IPS-18c (cell line): ENCODE measurements around the gene ZGPAT.
"Not testable (repeated sequence)": the region's sequence is repeated elsewhere in the genome, so short reads cannot be mapped to it uniquely, and the experiment has no call there.

Source experiments
- H3K4me3 ChIP-seq: 2 replicates; pipeline ENCODE4 v1.7.0; 2013; ENCODE audit warnings: low read depth, mild to moderate bottlenecking, low read length, moderate library complexity; ENCODE audit not compliant: insufficient read depth
- H3K9me3 ChIP-seq: one replicate; pipeline ENCODE4 v1.6.1; 2013; ENCODE audit warnings: mild to moderate bottlenecking, low read length, moderate library complexity; ENCODE audit not compliant: control insufficient read depth, insufficient read depth

ZGPAT gene

DNA sequence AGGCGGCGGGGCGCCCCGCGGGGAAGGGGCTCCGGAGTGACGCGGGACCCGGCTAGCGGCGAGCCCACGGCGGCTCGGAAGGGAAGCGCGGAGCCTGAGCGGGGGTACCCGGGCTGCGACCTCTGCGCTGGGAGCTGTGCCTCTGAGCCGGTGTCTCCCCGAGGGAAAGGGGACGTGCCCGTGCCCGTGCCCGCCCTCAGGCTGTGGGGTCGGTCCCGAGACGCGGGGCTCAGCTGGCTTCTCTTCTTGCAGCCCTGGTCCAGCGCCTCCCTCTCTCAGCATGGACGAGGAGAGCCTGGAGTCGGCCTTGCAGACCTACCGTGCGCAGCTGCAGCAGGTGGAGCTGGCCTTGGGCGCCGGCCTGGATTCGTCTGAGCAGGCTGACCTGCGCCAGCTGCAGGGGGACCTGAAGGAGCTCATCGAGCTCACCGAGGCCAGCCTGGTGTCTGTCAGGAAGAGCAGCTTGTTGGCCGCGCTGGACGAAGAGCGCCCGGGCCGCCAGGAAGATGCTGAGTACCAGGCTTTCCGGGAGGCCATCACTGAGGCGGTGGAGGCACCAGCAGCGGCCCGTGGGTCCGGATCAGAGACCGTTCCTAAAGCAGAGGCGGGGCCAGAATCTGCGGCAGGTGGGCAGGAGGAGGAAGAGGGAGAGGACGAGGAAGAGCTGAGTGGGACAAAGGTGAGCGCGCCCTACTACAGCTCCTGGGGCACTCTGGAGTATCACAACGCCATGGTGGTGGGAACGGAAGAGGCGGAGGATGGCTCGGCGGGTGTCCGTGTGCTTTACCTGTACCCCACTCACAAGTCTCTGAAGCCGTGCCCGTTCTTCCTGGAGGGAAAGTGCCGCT lies 686 bp downstream of the ZGPAT start:
- Histone ChIP-seq H3K9me3 (no peaks in the 10 kb centered on the region), H3K4me3 (peak overlapping the region; percentile 90)

DNA sequence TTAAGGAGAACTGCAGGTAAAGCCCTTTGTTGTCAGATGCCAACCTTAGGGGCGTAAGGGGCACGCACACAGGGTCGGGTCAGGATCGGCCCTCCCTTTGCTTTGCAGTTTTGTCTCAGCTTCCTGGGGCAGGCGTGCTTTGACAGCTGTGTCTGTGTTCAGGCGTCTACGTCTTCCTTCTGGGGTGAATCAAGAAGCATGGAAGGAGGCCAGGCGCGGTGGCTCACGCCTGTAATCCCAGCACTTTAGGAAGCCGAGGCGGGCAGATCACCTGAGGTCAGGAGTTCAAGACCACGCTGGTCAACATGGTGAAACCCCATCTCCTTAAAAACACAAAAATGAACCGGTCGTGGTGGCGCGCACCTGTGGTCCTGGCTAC lies 1.3 kb downstream of the ZGPAT start:
- Histone ChIP-seq H3K4me3 (peak overlapping the region; percentile 90), H3K9me3 (no peaks in the 10 kb centered on the region)

DNA sequence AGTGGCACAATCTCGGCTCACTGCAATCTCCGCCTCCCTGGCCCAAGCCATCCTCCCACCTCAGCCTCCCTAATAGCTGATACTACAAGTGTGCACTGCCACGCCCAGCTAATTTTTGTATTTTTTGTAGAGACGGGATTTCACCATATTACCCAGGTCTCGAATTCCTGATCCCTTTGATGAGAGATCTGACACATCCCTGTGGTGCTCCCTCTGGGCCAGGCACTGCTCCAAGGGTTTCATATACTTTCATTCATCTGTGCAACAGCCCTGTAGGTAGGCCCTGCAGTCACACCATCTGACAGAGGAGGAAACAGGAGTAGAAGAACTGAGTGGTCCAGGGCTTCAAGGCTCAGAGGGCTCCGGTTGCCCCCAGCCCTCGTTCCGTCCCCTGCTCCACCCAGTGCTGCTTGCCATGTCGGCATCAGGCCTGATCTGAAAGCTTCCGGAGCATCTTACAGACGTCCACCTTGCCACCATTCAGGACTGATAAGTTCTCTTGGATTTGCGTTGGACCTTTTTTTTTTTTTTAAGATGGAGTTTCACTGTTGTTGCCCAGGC lies 3.3 kb downstream of the ZGPAT start:
- no peak overlapping the region for H3K4me3 ChIP-seq

DNA sequence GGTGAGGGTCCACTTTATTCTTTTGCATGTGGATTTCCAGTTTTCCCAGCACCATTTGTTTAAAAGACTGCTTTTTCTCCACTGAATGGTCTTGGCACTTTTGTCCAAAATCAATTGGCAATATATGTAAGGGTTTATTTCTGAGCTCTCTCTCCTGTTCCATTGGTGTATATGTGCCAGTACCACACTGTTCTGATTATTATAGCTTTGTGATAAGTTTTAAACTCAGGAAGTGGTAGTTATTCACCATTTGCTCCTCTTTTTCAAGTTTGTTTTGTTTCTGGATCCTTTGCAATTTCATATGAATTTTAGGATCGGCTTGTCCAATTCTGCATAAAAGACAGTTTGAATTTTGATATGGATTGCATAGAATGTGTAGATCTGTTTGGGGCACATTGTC lies 4.4 kb downstream of the ZGPAT start:
- no peak overlapping the region for H3K4me3 ChIP-seq

More for the DNA sequence above, 3.3 kb downstream of the ZGPAT start:
- no peaks in the 10 kb centered on the region for H3K9me3 ChIP-seq

DNA sequence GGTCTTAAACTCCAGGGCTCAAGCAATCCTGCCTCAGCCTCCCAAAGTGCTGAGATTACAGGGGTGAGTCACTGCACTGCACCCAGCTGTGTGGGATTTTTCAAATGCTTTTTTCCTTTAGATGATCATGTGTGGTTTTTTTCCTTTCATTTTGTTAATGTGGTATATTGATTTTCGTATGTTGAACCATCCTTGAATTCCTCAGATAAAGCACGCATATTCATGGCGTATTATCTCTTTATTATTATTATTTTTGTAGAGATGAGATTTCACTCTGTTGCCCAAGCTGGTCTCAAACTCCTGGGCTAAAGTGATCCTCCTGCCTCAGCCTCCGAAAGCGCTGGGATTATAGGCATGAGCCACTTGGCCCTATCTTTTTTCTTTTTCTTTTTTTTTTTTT lies 7.0 kb downstream of the ZGPAT start:
- Histone ChIP-seq H3K4me3 (no peak overlapping the region), H3K9me3 (no peaks in the 10 kb centered on the region)

More for the DNA sequence above, 4.4 kb downstream of the ZGPAT start:
- no peaks in the 10 kb centered on the region for H3K9me3 ChIP-seq

DNA sequence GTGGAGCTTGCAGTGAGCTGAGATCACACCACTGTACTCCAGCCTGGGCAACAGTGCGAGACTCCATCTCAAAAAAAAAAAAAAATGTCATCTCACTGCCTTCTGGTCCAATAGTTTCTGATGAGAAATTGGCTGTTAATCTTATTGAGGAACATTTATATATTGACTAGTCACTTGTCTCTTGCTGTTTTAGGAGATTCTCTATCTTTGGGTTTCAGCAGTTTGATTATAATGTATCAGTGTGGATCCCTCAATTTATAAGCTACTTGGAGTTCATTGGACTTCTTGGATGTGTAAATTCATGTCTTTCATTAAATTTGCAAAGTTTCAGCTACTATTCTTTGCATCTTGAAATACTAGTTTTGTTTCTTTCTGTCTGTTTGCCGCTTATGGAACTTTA lies 11.2 kb downstream of the ZGPAT start:
- Histone ChIP-seq H3K4me3 (no peak overlapping the region), H3K9me3 (no peaks in the 10 kb centered on the region)

DNA sequence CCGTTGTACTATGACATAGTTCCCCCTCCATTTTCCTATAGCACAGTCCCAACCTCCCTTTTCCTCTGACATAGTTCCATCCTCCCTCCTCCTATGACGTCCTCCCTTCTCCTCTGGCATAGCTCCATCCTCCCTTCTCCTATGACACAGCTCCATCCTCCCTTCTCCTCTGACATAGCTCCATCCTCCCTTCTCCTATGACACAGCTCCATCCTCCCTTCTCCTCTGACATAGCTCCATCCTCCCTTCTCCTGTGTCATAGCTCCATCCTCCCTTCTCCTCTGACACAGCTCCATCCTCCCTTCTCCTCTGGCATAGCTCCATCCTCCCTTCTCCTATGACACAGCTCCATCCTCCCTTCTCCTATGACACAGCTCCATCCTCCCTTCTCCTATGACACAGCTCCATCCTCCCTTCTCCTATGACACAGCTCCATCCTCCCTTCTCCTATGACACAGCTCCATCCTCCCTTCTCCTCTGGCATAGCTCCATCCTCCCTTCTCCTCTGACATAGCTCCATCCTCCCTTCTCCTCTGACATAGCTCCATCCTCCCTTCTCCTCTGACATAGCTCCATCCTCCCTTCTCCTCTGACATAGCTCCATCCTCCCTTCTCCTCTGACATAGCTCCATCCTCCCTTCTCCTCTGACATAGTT lies 15.3 kb downstream of the ZGPAT start:
- not testable (repeated sequence) for H3K9me3 ChIP-seq, H3K4me3 ChIP-seq

DNA sequence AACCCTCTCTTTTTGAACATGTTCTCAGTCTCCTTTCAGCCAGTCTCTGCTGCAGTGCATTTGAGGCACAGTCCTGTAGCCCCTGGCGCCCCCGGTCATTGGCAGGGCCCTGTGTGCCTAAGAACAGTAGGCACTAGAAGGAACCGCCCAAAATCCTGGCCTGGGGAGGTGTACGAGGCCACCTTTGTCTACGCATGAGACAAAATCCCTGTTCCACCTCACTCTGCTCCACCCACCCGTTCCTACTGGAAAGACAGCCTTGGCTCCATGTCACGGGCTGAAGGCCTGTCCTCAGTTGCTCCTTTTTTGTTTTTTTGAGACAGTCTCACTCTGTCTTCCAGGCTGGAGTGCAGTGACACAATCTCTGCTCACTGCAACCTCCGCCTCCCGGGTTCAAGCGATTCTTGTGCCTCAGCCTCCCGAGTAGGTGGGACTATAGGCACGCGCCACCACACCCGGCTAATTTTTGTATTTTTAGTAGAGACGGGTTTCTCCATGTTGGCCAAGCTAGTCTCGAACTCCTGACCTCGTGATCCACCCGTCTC lies 22.4 kb downstream of the ZGPAT start:
- not testable (repeated sequence) for H3K4me3 ChIP-seq, H3K9me3 ChIP-seq

DNA sequence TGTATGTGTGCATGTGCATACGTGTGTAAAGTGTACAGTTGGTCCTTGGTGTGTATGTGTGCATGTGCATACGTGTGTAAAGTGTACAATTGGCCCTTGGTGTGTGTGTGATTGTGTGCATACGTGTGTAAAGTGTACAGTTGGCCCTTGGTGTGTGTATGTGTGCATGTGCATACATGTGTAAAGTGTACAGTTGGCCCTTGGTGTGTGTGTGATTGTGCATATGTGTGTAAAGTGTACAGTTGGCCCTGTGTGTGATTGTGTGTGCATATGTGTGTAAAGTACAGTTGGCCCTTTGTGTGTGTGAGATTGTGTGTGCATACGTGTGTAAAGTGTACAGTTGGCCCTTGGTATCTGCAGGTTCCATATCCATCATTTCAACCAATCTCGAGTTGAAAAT lies 23.6 kb downstream of the ZGPAT start:
- Histone ChIP-seq H3K9me3 (no peaks in the 10 kb centered on the region), H3K4me3 (no peak overlapping the region)

DNA sequence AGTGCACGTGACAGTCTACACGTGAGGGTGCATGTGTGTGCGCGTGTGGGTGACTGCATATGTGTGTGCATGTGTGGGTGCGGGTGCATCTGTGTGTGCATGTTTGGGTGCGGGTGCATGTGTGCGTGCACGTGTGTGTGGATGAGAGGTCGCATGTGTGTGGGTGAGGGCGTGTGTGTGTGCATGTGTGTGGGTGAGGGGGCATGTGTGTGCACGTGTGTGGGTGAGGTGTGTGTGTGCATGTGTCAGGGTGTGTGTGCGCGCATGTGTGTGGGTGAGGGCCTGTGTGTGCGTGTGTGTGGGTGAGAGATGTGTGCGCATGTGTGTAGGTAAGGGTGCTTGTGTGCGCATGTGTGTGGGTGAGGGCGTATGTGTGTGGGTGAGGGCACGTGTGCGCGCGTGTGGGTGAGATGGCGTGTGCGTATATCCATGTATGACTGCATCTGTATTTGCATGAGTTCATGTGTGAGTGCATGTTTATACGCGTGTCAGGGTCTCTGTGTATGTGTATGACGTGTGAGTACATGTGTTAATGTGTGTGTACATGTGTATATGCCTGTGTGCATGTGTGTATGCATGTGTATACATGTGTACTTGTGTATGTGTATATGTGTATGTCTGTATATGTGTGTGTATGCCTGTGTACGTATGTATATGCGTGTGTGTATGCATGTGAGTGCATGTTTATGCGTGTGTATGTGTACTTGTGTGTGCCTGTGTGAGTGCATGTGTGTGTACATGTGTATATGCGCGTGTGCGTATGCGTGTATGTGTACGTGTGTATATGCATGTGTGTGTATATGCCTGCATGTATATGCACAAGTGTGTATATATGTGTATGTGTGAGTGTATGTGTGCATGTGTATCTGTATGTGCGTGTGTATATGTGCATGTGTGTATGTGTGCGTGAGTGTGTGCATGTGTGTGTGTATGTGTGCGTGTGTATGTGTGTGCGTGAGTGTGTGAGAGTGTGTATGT lies 24.6 kb downstream of the ZGPAT start:
- no peaks in the 10 kb centered on the region for H3K9me3 ChIP-seq
- H3K4me3 ChIP-seq: no peak overlapping the region

DNA sequence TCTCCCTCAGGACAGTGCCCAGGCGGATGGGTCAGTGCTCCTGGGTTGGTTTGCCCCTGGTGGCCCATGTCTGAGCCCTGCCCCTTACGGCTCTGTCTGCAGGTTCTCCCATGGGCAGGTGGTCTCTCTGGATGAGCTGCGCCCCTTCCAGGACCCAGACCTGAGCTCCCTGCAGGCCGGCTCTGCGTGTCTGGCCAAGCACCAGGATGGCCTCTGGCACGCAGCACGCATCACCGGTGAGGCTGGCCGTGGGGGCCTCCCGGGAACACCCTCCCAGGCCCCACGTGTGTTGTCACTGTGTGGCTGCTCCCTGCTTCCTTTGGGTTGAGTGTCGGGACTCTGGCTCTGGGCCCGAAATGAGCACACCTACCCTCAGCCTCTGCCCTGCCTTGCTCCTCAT lies 25.3 kb downstream of the ZGPAT start:
- Histone ChIP-seq H3K9me3 (no peaks in the 10 kb centered on the region), H3K4me3 (no peak overlapping the region)

DNA sequence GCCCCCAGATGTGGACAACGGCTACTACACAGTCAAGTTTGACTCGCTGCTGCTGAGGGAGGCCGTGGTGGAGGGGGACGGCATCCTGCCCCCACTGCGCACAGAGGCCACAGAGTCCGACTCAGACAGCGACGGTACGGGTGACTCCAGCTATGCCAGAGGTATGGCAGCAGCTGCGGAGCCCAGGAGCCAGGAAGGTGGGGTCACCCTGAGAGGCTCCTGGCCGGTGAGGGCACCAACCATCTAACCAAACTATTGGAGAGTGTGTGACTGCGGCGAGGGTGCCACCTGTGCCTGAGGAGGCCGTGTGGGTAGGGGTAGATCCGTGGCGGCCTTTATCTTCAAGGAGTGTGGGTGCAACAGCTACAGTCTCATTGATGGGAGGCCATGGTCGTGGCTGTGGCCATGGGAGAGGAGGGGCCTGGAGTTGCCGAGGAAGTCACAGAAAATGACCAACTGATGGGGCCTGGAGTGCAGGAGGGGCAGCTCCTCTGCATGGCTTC lies 25.8 kb downstream of the ZGPAT start:
- H3K9me3 ChIP-seq: no peaks in the 10 kb centered on the region
- no peak overlapping the region for H3K4me3 ChIP-seq

DNA sequence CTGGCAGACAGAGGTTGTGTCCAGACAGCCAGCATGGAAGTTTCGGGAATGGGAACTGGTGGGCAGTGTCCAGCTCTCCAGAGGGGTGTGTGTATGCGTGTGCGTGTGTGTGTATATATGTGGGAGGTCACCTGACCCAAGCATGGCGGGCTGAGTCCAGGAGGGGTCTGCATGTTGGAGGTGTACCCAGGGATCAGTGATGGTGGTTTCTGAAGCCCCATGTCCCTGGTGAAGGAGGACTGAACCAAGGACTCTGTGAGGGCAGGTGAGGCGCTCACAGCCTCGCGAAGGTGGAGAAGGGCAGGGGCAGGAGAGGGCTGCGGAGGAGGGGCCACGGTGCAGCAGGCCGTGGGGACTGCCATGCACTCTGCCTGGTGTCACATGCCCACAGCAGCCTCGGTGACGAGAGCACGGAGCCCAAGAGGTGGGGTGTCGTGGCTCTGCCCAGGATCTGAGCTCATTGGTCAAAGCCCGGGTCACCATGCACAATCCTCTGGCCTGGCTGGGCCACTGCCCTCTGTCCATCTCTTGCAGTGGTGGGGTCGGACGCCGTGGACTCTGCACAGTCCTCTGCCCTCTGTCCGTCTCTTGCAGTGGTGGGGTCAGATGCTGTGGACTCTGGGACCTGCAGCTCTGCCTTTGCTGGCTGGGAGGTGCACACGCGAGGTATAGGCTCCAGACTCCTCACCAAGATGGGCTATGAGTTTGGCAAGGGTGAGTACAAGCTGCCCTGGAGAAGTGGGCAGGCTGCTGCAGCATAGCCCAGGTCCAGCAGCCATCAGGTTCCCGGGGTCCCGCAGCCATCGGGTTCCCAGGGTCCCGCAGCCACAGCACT lies 26.5 kb downstream of the ZGPAT start:
- Histone ChIP-seq H3K4me3 (no peak overlapping the region), H3K9me3 (no peaks in the 10 kb centered on the region)

DNA sequence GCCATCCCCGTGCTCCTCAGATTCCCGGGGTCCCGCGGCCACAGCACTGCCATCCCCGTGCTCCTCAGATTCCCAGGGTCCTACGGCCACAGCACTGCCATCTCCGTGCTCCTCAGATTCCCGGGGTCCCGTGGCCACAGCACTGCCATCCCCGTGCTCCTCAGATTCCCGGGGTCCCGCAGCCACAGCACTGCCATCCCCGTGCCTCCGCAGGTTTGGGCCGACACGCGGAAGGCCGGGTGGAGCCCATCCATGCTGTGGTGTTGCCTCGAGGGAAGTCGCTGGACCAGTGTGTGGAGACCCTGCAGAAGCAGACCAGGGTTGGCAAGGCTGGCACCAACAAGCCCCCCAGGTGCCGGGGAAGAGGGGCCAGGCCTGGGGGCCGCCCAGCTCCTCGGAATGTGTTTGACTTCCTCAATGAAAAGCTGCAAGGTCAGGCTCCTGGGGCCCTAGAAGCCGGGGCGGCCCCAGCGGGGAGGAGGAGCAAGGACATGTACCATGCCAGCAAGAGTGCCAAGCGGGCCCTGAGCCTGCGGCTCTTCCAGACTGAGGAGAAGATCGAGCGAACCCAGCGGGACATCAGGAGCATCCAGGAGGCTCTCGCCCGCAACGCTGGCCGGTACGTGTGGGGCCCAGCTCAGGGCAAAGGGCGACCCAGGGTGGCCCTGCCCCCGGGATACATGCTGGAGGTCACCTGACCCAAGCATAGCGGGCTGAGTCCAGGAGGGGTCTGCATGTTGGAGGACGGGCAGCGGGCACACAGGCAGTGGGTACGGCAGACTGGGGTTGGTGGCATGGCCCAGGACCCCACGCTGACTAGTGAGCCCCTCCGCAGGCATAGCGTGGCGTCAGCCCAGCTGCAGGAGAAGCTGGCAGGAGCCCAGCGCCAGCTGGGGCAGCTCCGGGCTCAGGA lies 27.4 kb downstream of the ZGPAT start:
- H3K4me3 ChIP-seq: no peak overlapping the region
- no peaks in the 10 kb centered on the region for H3K9me3 ChIP-seq
